HG02642 (cell line): ENCODE data around the gene SMYD2.

Experiments used
- ATAC-seq: cut with Tn5 transposase; IDR thresholded peaks from one replicate; pipeline ENCODE4 v1.9.1; 2021; ENCODE audit warnings: mild to moderate bottlenecking; ENCODE audit not compliant: unreplicated experiment, poor library complexity

SMYD2 gene

GRCh38 chr1:214354440-214355148 lies 73.6 kb downstream of the SMYD2 start:
- no peak for ATAC-seq

DNA sequence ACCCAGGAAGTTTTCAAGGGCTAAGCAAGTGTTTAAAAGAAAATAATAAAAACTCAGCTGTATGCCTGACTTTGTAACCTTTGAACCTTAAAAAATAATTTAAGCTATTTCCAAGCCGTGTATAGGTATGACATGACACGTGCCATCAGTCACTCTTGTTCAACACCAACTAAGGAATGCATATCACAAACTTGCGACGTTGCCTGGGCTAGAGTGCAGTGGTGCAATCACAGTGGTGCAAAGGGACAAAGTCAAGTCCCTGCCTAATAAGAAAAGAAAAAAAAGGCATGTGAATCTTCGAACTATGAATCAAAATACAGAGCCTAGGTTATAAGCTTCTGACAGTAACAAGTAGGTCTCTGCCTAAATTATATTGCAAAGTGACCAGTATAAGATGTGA lies 79.2 kb downstream of the SMYD2 start:
- no peak for ATAC-seq

- ATAC-seq, result no peak
These were observed 79.7 kb downstream of the SMYD2 start for GRCh38 chr1:214360525-214361164.

- no peak for ATAC-seq
These were observed 80.7 kb downstream of the SMYD2 start for GRCh38 chr1:214361636-214362035.

- no peak for ATAC-seq
These were observed 81.4 kb downstream of the SMYD2 start for GRCh38 chr1:214362188-214362882.

GRCh38 chr1:214363386-214363785 lies 82.4 kb downstream of the SMYD2 start:
- ATAC-seq, result no peak

GRCh38 chr1:214364386-214364785 lies 83.4 kb downstream of the SMYD2 start:
- ATAC-seq, result no peak

GRCh38 chr1:214364786-214365295 lies 83.9 kb downstream of the SMYD2 start:
- no peak for ATAC-seq

DNA sequence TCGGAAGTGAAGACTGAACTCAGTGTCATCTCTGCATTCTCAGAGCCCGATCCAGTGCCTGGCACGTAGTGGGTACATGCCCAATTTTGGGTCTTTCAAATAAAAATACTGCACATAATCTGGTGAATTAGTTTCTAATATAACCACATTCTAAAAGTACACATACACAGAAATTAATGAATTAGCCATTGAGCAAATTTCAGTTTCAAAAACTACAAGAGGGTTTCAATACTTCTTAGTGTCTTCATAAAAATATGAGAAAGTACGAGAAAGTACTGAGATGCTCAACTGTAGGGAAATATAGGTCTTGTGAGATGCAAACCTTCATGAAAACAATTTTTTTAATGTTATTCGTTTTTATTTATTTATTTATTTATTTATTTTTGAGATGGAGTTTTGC lies 86.9 kb downstream of the SMYD2 start:
- ATAC-seq, result no peak

DNA sequence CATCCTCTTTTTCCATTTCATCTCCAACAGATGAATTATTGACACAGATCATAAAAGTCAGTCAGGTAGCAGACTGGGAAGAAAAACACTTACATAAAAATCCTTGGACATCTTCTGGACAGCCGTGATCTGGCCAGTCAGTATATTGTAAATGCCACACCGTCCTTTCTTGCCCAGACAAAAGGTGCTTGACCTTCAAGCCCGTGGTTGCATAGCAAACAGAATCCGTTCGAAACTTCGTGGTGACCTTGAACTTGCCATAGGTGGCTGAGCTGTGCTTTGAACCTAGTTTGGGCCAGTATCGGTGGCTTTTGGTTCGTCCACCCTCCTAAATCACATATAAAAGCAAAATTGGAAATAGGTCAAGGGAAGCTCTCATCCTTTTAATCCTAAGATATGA lies 88.4 kb downstream of the SMYD2 start:
- no peak for ATAC-seq

DNA sequence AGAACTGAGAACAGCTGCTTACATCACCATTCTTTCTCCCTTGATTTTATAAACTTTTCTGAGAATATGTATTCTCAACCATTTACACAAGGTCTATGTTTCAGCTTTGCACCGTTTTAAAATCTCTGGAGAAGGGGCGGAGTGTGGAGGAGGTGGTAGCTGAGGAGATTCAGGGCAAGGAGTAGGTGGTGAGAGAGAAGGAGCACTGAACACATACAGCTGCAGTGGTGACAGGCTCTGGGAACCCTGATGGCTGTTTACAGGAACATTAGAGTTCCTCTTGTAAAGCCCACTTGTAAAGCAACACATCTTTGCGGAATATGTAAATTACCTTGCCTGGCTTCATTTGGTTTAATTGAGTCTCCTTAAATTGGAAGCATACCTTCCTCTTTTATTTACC lies 89.7 kb downstream of the SMYD2 start:
- ATAC-seq, result no peak

DNA sequence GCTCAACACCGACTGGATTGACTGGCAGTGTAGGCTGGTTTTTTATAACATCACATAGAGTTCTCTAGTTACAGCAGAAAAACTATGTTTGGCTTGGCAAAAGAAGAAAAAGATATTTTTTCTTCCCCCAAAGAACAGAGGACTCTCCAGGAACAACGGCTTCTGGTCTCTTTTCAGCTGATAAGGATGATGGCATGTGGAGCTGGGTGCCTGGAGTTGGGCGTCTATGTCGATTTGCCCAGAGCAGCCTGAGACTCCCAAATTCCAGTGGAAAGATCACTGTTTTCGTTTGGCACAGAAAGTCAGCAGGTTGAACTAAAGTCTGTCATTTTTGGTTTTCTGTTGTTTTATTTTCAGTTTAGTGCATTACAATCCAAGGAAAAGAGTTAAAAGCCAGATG lies 91.1 kb downstream of the SMYD2 start:
- no peak for ATAC-seq

- no peak for ATAC-seq
These were observed 96.5 kb downstream of the SMYD2 start for GRCh38 chr1:214377485-214377884.

GRCh38 chr1:214377886-214378285 lies 96.9 kb downstream of the SMYD2 start:
- ATAC-seq, result no peak

GRCh38 chr1:214378492-214378891 lies 97.5 kb downstream of the SMYD2 start:
- no peak for ATAC-seq

DNA sequence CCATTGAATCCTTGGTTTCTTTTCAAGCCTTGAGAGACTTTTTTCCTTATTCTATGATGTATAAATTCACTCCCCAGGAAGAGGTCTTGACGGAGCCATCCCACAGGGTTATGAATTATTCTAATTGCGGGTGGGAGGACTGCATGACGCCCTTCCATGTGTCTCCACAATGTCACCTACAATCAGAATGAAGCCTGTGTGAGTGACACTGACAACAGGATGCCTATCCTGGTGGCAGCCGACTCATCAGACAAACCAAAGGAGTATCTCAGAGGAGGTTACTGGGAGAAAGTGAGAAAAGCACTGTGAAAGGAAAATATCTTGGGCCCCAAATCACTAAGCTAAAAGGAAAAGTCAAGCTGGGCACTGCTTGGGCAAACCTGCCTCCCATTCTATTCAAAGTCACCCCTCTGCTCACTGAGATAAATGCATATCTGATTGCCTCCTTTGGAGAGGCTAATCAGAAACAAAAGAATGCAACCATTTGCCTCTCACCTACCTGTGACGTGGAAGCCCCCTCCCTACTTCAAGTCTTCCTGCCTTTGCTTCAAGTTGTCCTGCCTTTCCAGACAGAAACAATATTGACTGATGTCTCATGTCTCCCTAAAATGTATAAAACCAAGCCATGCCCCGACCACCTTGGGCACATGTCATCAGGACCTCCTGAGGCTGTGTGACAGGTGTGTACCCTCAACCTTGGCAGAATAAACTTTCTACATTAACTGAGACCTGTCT lies 98.4 kb downstream of the SMYD2 start:
- ATAC-seq, result no peak

GRCh38 chr1:214380396-214380795 lies 99.4 kb downstream of the SMYD2 start:
- no peak for ATAC-seq

GRCh38 chr1:214380986-214381695 lies 100.2 kb downstream of the SMYD2 start:
- no peak for ATAC-seq

GRCh38 chr1:214383381-214384372 lies 102.7 kb downstream of the SMYD2 start:
- ATAC-seq, result no peak
